Measurements from ENCODE around the gene TMSB10.
"Not testable (repeated sequence)": the region's sequence is repeated elsewhere in the genome, so short reads cannot be mapped to it uniquely, and the experiment has no call there.

TMSB10 gene

DNA sequence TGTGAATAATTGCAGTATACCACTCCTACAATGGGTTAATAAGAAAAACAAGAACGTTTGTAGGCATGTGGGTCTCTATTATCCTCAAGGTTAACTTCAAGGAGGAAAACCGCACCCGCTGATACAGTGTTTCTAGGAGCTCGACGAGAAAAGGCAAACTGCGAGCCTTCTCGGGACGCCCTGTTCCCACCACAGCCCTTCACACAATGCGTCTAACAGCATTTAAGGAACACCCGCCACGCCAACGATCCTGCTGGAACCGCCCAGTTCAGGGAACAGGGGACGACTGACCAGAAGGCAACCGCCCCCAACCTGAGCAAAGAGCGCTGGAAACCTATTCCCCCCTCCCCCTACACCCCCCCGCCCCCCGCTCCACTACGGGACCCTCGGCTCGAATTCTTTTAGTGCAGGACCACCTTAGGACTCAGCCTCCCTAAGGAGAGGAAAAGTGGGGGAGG lies 710 bp upstream of the TMSB10 start:
- no peak for DNase-seq (ENCODE audit: low read depth)

DNA sequence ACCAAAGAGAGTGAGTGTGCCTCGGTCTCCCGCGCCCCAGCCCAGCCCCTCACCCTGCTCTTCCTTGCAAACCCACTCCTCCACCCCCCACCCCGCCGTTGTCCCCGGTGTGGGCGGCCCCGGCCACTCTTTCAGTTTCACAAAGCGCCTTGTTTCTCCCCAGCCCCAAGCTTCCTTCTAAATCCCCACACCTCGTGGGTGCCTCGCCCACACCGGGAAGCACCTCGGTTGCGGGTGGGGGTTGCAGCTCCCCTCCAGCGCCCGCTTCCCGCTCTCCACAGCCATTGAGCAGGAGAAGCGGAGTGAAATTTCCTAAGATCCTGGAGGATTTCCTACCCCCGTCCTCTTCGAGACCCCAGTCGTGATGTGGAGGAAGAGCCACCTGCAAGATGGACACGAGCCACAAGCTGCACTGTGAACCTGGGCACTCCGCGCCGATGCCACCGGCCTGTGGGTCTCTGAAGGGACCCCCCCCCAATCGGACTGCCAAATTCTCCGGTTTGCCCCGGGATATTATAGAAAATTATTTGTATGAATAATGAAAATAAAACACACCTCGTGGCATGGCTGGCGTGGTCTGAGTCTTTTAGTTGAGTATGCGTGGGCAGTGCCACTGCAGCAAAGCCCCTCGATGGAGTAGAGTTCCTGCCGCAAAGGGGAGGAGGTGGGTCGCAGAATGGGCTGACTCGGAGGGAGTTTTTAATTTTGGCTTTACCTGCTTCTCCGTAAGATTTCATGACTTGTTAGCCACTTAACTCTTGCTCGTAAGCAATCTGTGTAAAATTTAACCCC lies 848 bp downstream of the TMSB10 start:
- DNase-seq (ENCODE audit: low read depth): no peak

DNA sequence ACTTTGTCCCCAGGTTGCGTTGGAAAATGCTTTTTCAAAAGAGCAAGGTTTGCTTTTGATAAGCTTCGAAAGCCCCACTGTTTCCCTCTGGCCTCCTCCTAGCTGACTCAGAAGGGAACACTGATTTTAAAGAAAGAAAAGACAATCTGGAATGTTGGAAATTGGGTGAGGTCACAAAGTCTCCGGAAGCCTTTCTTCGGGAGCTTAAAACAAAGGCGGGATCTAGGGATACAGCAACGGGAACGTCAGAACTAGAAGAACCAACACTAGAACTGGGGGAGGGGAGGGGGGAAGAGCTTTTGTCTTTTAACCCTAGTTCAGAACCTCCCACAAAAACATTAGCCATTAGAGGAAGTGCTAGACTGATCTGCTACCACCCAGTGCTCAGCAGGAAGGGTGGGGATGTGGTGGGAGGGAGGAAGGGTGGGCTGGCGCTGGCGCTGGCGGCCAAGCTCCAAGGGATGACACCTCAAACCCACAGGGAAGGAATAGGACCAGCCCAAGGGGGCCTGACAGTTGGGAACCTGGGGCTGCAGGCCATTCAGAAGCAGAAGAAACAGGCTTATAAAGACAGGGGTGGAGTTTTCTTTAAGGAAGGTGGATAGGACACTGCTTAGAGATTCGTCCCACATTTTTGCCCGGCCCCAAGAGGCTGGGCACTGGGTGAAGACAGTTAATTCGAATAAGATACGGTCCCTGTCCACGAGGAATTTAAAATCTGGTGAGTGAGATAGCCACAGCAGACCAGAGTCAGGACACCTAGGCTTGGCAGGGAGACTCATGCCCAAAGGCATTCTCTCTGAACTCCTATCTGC lies 1.7 kb downstream of the TMSB10 start:
- peak; percentile 71 for DNase-seq (ENCODE audit: low read depth)

- DNase-seq (ENCODE audit: low read depth): no peak
Measured at GRCh38 chr2:84908948-84909713, 3.7 kb downstream of the TMSB10 start.

GRCh38 chr2:84911135-84911678 lies 5.8 kb downstream of the TMSB10 start:
- DNase-seq (ENCODE audit: low read depth): no peak

- no peak for DNase-seq (ENCODE audit: low read depth)
Measured at GRCh38 chr2:84912984-84913383, 7.5 kb downstream of the TMSB10 start.

DNA sequence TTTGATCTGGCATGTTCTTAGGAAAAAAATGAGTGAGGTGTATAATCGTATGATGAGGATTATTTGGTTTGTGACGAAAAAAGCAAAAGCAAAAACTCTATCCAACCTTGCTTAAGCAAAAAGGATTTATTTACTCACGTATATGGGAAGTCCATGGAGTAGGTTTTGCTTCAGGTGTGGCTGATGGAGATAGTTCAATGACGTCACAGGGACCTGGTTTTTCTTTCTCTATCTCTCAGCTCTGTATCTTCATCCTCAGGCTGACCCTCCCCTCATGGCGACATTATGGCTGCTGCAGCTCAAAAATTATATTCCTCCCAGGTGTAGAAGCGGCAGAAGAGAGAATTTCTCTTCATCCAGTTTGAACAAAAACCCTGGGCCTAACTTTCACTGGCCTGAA lies 8.9 kb downstream of the TMSB10 start:
- DNase-seq (ENCODE audit: low read depth): no peak

DNA sequence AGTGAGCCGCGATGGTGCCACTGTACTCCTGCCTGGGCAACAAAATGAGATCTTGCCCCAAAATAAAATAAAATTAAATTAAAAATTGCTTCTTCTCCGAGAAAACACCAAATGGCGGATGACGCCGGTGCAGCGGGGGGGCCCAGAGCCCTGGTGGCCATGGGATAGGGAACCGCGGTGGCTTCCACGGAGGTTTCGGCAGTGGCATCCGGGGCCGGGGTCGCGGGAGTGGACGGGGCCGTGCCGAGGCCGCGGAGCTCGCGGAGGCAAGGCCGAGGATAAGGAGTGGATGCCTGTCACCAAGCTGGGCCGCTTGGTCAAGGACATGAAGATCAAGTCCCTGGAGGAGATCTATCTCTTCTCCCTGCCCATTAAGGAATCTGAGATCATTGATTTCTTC lies 10.2 kb downstream of the TMSB10 start:
- not testable (repeated sequence) for DNase-seq (ENCODE audit: low read depth)

- DNase-seq (ENCODE audit: low read depth): not testable (repeated sequence)
Measured at GRCh38 chr2:84917821-84918220, 12.4 kb downstream of the TMSB10 start.

DNA sequence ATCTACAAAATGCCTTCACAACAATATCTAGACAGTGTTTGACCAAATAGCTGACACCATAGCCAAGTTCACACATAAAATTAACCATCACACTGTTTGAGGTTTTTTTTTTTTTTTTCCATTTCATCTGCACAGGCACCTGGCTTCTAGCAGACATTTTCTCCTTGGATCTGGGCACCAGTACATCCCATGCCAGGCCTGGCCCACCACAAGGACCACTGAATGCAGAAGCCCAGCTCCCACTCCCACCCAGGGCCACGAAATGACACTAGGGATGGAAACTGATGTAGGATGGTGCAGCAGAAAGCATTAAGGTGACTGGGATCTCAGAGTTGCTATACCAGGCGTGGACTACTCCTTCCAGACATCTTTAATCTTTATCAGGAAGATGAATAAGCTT lies 13.0 kb downstream of the TMSB10 start:
- DNase-seq (ENCODE audit: low read depth): no peak

- no peak for DNase-seq (ENCODE audit: low read depth)
Measured at GRCh38 chr2:84919885-84920580, 14.6 kb downstream of the TMSB10 start.

DNA sequence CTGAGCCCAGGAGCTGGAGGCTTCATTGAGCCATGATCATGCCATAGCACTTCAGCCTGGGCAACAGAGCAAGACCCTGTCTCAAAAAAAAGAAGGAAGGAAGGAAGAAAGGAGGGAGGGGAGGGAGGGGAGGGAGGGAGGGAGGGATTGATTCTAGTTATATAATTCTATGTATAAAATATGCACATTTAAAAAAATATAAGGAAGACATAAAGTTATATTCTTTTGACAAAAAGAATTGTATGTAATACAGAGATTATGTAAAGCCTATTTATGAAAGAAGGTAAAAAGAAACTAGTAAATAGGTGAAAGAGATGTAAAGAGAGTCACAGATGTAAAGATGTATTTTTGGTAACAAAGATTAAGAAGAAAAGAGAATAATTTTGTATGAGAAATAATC lies 17.6 kb downstream of the TMSB10 start:
- DNase-seq (ENCODE audit: low read depth): no peak

GRCh38 chr2:84924173-84925106 lies 19.0 kb downstream of the TMSB10 start:
- peak; percentile 71 for DNase-seq (ENCODE audit: low read depth)

- DNase-seq (ENCODE audit: low read depth): no peak
Measured at GRCh38 chr2:84925336-84925723, 19.9 kb downstream of the TMSB10 start.

GRCh38 chr2:84925724-84926376 lies 20.4 kb downstream of the TMSB10 start:
- peak; percentile 95 for DNase-seq (ENCODE audit: low read depth)

DNA sequence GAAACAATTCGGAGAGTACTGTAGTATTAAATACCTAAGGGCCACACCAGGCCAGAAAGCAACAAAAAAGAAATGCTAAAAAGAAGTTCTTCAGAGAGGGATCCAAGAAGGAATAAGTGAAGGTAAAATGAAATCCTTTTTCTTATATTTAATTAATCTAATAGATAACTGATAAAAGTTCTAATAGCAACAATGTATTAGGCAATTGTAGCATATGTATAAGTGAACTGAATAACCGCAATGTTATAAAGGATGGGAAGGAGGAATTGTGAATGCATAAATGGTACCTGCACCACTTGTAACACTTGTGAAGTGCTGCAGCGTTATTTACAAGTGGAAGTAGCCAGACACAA lies 21.8 kb downstream of the TMSB10 start:
- DNase-seq (ENCODE audit: low read depth): no peak

- DNase-seq (ENCODE audit: low read depth): no peak
Measured at GRCh38 chr2:84931384-84931821, 25.9 kb downstream of the TMSB10 start.

- no peak for DNase-seq (ENCODE audit: low read depth)
Measured at GRCh38 chr2:84938194-84938879, 32.9 kb downstream of the TMSB10 start.

GRCh38 chr2:84939426-84940087 lies 34.1 kb downstream of the TMSB10 start:
- no peak for DNase-seq (ENCODE audit: low read depth)
